Measurements from ENCODE around the gene UBIAD1.
"Not testable (repeated sequence)": the region's sequence is repeated elsewhere in the genome, so short reads cannot be mapped to it uniquely, and the experiment has no call there.

Gene UBIAD1

DNA sequence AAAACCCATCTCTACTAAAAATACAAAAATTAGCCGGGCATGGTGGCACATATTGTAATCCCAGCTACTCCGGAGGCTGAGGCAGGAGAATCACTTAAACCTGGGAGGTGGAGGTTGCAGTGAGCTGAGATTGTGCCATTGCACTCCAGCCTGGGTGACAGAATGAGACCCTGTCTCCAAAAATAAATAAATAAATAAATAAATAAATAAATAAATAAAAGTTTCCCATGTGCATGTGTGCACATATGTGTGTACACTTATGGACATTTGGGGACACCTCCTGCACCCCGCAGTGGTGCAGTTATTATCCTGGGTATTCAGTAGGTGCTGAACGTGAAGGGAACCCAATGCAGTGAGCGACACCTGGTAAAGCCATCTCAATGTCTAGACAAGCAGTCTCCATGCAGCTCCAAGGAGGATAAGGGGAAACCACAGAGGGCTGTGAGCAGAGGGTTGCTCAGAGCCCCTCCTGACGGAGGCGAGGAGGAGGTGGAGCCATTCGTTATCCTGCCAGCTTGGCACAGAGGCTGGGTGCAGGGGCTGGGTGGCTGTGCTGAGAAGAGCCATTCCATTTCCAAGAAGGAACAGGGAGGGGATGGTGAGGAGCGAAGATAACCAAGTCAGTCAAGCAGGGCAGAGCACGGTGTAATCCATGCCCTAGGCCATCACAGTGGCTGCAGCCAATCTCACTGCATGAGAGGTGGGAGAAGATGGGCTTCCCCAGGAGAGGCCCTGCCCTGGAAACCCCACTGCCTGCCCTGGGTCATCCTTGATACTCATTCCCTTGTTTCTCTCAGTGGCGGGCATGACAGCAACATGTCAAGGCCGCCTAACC lies 25.6 kb downstream of the UBIAD1 start:
- no peaks in the 10 kb centered on the region for H3K4me1 ChIP-seq
- no peaks in the 10 kb centered on the region for H3K9me3 ChIP-seq
- no peak for DNase-seq
- H3K4me3 ChIP-seq: no peak overlapping the region
- no peaks in the 10 kb centered on the region for H3K27me3 ChIP-seq
- TF ChIP-seq, protein P1, sequence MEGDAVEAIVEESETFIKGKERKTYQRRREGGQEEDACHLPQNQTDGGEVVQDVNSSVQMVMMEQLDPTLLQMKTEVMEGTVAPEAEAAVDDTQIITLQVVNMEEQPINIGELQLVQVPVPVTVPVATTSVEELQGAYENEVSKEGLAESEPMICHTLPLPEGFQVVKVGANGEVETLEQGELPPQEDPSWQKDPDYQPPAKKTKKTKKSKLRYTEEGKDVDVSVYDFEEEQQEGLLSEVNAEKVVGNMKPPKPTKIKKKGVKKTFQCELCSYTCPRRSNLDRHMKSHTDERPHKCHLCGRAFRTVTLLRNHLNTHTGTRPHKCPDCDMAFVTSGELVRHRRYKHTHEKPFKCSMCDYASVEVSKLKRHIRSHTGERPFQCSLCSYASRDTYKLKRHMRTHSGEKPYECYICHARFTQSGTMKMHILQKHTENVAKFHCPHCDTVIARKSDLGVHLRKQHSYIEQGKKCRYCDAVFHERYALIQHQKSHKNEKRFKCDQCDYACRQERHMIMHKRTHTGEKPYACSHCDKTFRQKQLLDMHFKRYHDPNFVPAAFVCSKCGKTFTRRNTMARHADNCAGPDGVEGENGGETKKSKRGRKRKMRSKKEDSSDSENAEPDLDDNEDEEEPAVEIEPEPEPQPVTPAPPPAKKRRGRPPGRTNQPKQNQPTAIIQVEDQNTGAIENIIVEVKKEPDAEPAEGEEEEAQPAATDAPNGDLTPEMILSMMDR (IDR thresholded peaks at IDR 0.05): no peak
- H3K36me3 ChIP-seq: peaks cover 14 to 30% (median 26%) of the 10 kb centered on the region in 3 donors
- no peak overlapping the region for H3K27ac ChIP-seq
- intact Hi-C loops (cut with DNase I; ENCODE audit: low total_unique reads): no loop called here

DNA sequence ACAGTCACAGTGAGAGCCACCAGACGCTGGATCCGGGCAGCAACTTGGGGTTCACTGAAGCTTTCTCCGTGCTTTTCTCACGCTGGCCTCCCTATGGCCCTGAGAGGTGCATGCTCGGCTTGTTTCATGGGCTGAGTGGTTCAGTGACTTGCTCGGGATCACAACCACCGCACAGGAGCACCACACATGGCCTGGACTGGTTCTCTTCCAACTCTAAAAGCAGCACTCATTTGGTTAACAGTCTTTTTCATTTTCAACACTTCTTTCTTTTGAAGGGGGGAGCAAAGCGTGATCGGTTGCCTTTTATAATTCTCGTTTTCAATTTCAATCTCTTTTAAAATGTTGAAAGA lies 26.2 kb downstream of the UBIAD1 start:
- Histone ChIP-seq H3K36me3 (peaks cover 14 to 24% (median 20%) of the 10 kb centered on the region in 3 donors), H3K9me3 (no peaks in the 10 kb centered on the region), H3K27ac (no peak overlapping the region), H3K4me1 (no peaks in the 10 kb centered on the region), H3K27me3 (no peaks in the 10 kb centered on the region), H3K4me3 (no peak overlapping the region)
- TF ChIP-seq, protein P1 (IDR thresholded peaks at IDR 0.05): no peak
- no peak for DNase-seq
- intact Hi-C loops (cut with DNase I; ENCODE audit: low total_unique reads): no loop called here

DNA sequence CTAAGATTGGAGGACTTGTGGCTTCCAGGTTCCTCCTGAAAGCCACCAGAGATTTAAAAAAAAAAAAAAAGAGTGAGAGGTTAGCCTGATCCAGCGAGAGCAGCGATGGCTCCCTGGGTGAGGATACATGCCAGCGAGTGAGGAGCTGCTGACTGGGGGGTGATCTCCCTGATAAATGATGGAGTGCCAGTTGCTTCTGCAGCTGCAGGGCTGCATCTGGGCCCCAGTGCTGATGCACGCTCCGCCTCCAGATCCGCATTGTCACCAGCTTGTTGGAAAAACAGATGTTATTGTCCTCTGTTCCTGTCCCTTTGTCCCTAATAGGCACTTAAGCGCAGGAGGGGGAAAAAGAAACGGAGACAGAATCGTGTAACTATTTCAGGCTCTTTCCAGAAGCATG lies 28.6 kb downstream of the UBIAD1 start:
- no peak for DNase-seq
- TF ChIP-seq, protein P1 (IDR thresholded peaks at IDR 0.05): no peak
- Histone ChIP-seq H3K9me3 (no peaks in the 10 kb centered on the region), H3K27ac (no peak overlapping the region), H3K36me3 (peaks cover 0 to under 1% (median 0%) of the 10 kb centered on the region in 3 donors), H3K4me3 (no peak overlapping the region), H3K27me3 (no peaks in the 10 kb centered on the region), H3K4me1 (no peaks in the 10 kb centered on the region)
- intact Hi-C loops (cut with DNase I; ENCODE audit: low total_unique reads): no loop called here

DNA sequence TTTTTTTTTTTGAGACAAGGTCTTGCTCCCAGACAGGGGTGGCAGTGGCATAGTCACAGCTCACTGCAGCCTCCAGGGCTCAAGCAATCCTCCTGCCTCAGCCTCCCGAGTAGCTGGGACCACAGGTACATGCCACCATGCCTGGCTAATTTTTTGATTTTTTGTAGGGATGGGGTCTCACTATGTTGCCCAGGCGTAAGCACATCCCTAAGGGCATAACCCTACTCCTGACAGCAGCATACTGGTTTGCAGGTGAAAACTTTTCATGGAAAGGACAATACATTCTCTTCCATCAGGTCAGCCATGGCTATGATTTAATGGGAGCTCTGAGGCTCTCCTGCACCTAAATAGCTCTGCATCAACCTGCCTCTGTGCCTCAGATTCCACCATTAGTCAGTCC lies 29.4 kb downstream of the UBIAD1 start:
- intact Hi-C loops (cut with DNase I; ENCODE audit: low total_unique reads): no loop called here
- Histone ChIP-seq H3K4me3 (no peak overlapping the region), H3K9me3 (no peaks in the 10 kb centered on the region), H3K4me1 (no peaks in the 10 kb centered on the region), H3K27me3 (no peaks in the 10 kb centered on the region), H3K36me3 (no peaks in the 10 kb centered on the region), H3K27ac (no peak overlapping the region)
- TF ChIP-seq, protein P1 (IDR thresholded peaks at IDR 0.05): no peak
- no peak for DNase-seq

DNA sequence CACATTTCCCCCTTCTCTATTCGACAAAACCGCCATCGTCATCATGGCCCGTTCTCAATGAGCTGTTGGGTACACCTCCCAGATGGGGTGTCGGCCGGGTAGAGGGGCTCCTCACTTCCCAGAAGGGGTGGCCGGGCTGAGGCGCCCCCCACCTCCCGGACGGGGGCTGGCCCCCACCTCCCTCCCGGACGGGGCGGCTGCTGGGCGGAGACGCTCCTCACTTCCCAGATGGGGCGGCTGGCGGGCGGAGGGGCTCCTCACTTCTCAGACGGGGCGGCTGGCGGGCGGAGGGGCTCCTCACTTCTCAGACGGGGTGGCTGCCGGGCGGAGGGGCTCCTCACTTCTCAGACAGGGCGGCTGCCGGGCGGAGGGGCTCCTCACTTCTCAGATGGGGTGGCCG lies 32.5 kb downstream of the UBIAD1 start:
- H3K27me3 ChIP-seq; H3K4me1 ChIP-seq; DNase-seq; intact Hi-C loops (cut with DNase I; ENCODE audit: low total_unique reads); H3K27ac ChIP-seq; H3K36me3 ChIP-seq; H3K4me3 ChIP-seq; H3K9me3 ChIP-seq: not testable (repeated sequence)

DNA sequence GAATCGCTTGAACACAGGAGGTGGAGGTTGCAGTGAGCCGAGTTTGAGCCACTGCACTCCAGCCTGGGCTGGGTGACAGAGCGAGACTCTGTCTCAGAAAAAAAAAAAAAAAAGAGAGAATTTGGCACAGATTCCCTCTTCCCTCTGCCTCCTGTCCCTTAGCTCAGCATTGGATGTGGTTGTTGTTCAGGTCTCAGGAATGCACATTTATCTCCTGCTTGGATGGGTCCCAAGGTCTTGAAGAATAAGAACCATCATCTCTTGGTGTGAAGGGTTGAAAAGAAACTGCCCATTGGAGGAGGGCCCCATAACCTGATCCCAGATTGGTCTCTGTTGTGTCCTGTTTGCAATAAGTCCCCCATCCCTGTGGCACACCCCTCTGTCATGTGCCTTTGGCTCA lies 34.9 kb downstream of the UBIAD1 start:
- no peaks in the 10 kb centered on the region for H3K4me1 ChIP-seq
- intact Hi-C loops (cut with DNase I; ENCODE audit: low total_unique reads): no loop called here
- no peaks in the 10 kb centered on the region for H3K27me3 ChIP-seq
- no peaks in the 10 kb centered on the region for H3K9me3 ChIP-seq
- TF ChIP-seq, protein P1 (IDR thresholded peaks at IDR 0.05): no peak
- H3K27ac ChIP-seq: no peak overlapping the region
- H3K36me3 ChIP-seq: no peaks in the 10 kb centered on the region
- H3K4me3 ChIP-seq: no peak overlapping the region
- no peak for DNase-seq

Data from tibial artery (tissue), 4 donors.